NCI-H2081 treated with DMSO at 0.1 percent for 48 hours (cell line): Measurements from ENCODE around the gene NINL.
"Not testable (repeated sequence)": the region's sequence is repeated elsewhere in the genome, so short reads cannot be mapped to it uniquely, and the experiment has no call there.

Experiments used
- DNase-seq: peaks from one replicate; lab custom pipeline; 2025; lab: John Stamatoyannopoulos, UW

Gene NINL

GRCh38 chr20:25592135-25592852 lies 7.0 kb upstream of the NINL start:
- no peak for DNase-seq

- DNase-seq: not testable (repeated sequence)
Observed at GRCh38 chr20:25590778-25591177, 5.4 kb upstream of the NINL start.

GRCh38 chr20:25588491-25588890 lies 3.2 kb upstream of the NINL start:
- no peak for DNase-seq

GRCh38 chr20:25587536-25587935 lies 2.2 kb upstream of the NINL start:
- no peak for DNase-seq

- DNase-seq: no peak
Observed at GRCh38 chr20:25586877-25587276, 1.5 kb upstream of the NINL start.

- not testable (repeated sequence) for DNase-seq
Observed at GRCh38 chr20:25583607-25584006, 1.7 kb downstream of the NINL start.

GRCh38 chr20:25580711-25581110 lies 4.6 kb downstream of the NINL start:
- DNase-seq: no peak

- no peak for DNase-seq
Observed at GRCh38 chr20:25579081-25579770, 6.1 kb downstream of the NINL start.

- no peak for DNase-seq
Observed at GRCh38 chr20:25576783-25577530, 8.4 kb downstream of the NINL start.

- no peak for DNase-seq
Observed at GRCh38 chr20:25574411-25574810, 10.9 kb downstream of the NINL start.

GRCh38 chr20:25573288-25574251 lies 11.8 kb downstream of the NINL start:
- DNase-seq: no peak

- no peak for DNase-seq
Observed at GRCh38 chr20:25571817-25572216, 13.5 kb downstream of the NINL start.

GRCh38 chr20:25571240-25571639 lies 14.1 kb downstream of the NINL start:
- no peak for DNase-seq

GRCh38 chr20:25570148-25570530 lies 15.2 kb downstream of the NINL start:
- DNase-seq: no peak

GRCh38 chr20:25567286-25567685 lies 18.0 kb downstream of the NINL start:
- no peak for DNase-seq

GRCh38 chr20:25566821-25567220 lies 18.5 kb downstream of the NINL start:
- DNase-seq: no peak

GRCh38 chr20:25565578-25566157 lies 19.7 kb downstream of the NINL start:
- no peak for DNase-seq

- DNase-seq: no peak
Observed at GRCh38 chr20:25563876-25564275, 21.5 kb downstream of the NINL start.

- DNase-seq: no peak
Observed at GRCh38 chr20:25563362-25563761, 22.0 kb downstream of the NINL start.

- DNase-seq: not testable (repeated sequence)
Observed at GRCh38 chr20:25561771-25562170, 23.6 kb downstream of the NINL start.

- DNase-seq: no peak
Observed at GRCh38 chr20:25553819-25554296, 31.5 kb downstream of the NINL start.
